Vagina (tissue), 2 donors: ENCODE results near the gene KCNN4. TPM values are rescaled to one million over a fixed set of nuclear protein-coding genes. Genes with fewer than 3 reads are reported as not detected.
"Not testable (repeated sequence)": the region's sequence is repeated elsewhere in the genome, so short reads cannot be mapped to it uniquely, and the experiment has no call there.

ENCODE experiments used
- DNase-seq, 2 donors: peaks; one replicate each; pipeline ENCODE4 v3.0.0-alpha.2; 2017; ENCODE audit errors: extremely low spot score in 2 of 2
- H3K27ac ChIP-seq: fragments of 200-600 bp; sonication (generic); one replicate; pipeline ENCODE4 v1.5.1; 2019
- H3K27me3 ChIP-seq: fragments of 200-600 bp; sonication (generic); one replicate; pipeline ENCODE4 v1.5.1; 2019
- H3K36me3 ChIP-seq, 2 donors: fragments of 200-600 bp; sonication (generic); one replicate each; pipeline ENCODE4 v1.5.1; 2017 to 2019
- H3K4me1 ChIP-seq: fragments of 200-600 bp; sonication (generic); one replicate; pipeline ENCODE4 v1.5.1; 2019
- H3K4me3 ChIP-seq, 2 donors: fragments of 200-600 bp; sonication (generic); 1 replicate in 1 of 2; 2 replicates in 1 of 2; pipeline ENCODE4 v1.5.1; 2016 to 2019
- H3K9me3 ChIP-seq: fragments of 200-600 bp; sonication (generic); one replicate; pipeline ENCODE4 v1.5.1; 2019
- POLR2A ChIP-seq, 2 donors: fragments of 450-650 bp; IDR thresholded peaks; one replicate each; pipeline ENCODE4 v1.6.1; 2017; ENCODE audit warnings: antibody characterized with exemption in 2 of 2, mild to moderate bottlenecking in 2 of 2, moderate library complexity in 2 of 2
- POLR2AphosphoS5 ChIP-seq, 2 donors: sonication (generic); formaldehyde crosslinking; IDR thresholded peaks; one replicate each; pipeline ENCODE4 v1.9.0; 2017; ENCODE audit warnings: antibody characterized with exemption in 2 of 2, mild to moderate bottlenecking in 2 of 2, low read depth in 1 of 2; ENCODE audit not compliant: insufficient read depth in 1 of 2
- intact Hi-C: fragments of 100-400 bp; cut with DNase I; formaldehyde crosslinking; loops from one replicate; pipeline ENCODE4 v1.15.1; 2023
- total RNA-seq: library from RNA; depleted of rRNA; stranded (reverse); fragments of >200 nt; gene quantifications from one replicate; pipeline ENCODE4 v1.2.3, GENCODE V29; 2016
- TF ChIP-seq, protein P1 (sequence below), 3 experiments: fragments of 450-650 bp in 2 of 3; fragments of 200-600 bp in 1 of 3; sonication (generic) in 1 of 3; IDR thresholded peaks; one replicate each; pipeline ENCODE4 v1.5.1; 2017 to 2019; ENCODE audit warnings: antibody characterized with exemption in 3 of 3, mild to moderate bottlenecking in 2 of 3, moderate library complexity in 2 of 3

KCNN4 gene
- total RNA-seq, 1 donor from 2014 or later = 16.2 TPM

DNA sequence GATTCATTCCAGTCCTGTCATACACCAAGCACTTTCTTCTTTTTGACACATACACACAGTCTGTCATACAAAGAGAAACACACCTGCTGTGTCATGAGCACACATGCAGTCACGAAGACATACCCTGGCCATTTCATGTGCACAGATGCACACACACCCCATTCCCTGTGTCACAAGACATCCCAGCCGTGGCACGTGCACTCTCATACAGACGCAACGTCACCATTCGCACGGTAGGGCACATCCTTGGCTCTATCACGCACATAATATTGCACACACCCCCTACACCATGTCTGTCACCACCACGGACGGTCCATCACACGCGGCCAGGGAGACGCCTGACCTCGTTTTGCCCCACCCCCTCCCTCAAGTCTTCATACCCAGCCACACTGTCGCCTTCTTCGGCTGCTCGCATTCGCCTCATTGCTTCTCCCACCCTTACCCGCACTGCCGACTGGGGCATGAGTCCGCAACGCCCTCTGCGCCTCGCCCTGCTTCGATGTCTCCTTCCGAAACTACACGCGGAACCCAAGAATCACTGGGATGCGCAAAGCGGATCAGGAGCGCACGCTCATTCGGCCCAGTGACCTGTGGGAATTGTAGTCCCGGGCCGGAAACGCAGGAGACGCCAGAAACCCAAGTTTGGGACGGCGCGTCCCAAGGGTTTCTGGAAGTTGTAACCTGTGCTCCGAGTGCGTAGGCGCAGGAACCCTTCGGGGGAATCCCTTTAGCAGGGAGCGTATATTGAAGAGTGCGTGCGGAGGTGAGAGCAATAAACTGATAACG is 39.5 kb upstream of the KCNN4 start:
- Histone ChIP-seq H3K4me3 (peak overlapping the region; percentile 28 to 48), H3K36me3 (no peaks in the 10 kb centered on the region), H3K27me3 (no peaks in the 10 kb centered on the region), H3K9me3 (no peaks in the 10 kb centered on the region), H3K4me1 (peaks cover 7% of the 10 kb centered on the region), H3K27ac (no peak overlapping the region)
- DNase-seq = no peak
- TF ChIP-seq POLR2A (IDR thresholded peaks at IDR 0.05) (no peak), POLR2AphosphoS5 (IDR thresholded peaks at IDR 0.05; ENCODE audit: insufficient read depth in 1 of 2, low read depth in 1 of 2) (no peak)
- TF ChIP-seq, protein P1, sequence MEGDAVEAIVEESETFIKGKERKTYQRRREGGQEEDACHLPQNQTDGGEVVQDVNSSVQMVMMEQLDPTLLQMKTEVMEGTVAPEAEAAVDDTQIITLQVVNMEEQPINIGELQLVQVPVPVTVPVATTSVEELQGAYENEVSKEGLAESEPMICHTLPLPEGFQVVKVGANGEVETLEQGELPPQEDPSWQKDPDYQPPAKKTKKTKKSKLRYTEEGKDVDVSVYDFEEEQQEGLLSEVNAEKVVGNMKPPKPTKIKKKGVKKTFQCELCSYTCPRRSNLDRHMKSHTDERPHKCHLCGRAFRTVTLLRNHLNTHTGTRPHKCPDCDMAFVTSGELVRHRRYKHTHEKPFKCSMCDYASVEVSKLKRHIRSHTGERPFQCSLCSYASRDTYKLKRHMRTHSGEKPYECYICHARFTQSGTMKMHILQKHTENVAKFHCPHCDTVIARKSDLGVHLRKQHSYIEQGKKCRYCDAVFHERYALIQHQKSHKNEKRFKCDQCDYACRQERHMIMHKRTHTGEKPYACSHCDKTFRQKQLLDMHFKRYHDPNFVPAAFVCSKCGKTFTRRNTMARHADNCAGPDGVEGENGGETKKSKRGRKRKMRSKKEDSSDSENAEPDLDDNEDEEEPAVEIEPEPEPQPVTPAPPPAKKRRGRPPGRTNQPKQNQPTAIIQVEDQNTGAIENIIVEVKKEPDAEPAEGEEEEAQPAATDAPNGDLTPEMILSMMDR (IDR thresholded peaks at IDR 0.05) = no peak
- intact Hi-C loops = loop anchor here (10.0 kb wide), 1 partner anchor 115 kb away; the partner anchor contains the start of gene ZNF45

DNA sequence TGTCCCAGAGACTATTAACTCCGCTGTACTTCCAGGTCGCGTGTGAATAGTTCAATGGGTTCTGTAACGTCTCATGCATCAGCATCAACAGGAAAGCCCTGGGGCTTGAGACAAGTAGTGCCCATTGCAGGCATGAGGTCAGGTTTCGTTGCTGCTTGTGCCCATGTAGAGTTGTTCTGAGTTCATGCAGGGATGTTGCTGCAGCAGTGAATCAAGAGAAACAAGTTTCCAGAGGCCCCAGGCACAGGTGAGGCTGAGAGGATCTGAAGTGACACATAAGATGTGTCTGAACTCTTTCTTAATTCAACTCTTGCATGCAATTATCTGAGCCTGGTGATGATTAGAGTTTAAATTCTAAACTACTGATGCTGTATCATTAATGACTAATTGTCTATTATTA is 37.7 kb upstream of the KCNN4 start:
- Histone ChIP-seq H3K36me3 (no peaks in the 10 kb centered on the region), H3K4me3 (no peak overlapping the region), H3K4me1 (peaks cover 7% of the 10 kb centered on the region), H3K9me3 (no peaks in the 10 kb centered on the region), H3K27me3 (no peaks in the 10 kb centered on the region), H3K27ac (no peak overlapping the region)
- TF ChIP-seq POLR2A (IDR thresholded peaks at IDR 0.05) (no peak), POLR2AphosphoS5 (IDR thresholded peaks at IDR 0.05; ENCODE audit: insufficient read depth in 1 of 2, low read depth in 1 of 2) (no peak)
- TF ChIP-seq, protein P1 (IDR thresholded peaks at IDR 0.05) = no peak
- no peak for DNase-seq
- intact Hi-C loops = no loop called here

DNA sequence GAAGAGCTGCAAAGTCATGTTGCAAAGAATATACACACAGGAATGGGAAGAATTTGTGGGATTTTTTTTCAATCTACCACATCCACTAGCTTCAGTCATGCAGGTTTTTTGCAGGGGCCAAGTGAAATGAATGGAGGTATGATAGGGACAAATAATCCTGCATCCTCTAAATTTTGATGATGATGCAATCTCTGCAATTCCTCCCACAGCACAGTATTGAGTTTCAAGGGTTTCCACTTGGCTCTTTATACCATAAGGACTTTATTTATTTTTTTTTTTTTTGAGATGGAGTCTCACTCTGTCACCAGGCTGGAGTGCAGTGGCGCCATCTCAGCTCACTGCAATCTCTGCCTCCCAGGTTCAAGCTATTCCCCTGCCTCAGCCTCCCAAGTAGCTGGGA is 36.7 kb upstream of the KCNN4 start:
- H3K4me1 ChIP-seq, H3K36me3 ChIP-seq, H3K27me3 ChIP-seq, DNase-seq, H3K4me3 ChIP-seq, H3K27ac ChIP-seq, H3K9me3 ChIP-seq, intact Hi-C loops: not testable (repeated sequence)

DNA sequence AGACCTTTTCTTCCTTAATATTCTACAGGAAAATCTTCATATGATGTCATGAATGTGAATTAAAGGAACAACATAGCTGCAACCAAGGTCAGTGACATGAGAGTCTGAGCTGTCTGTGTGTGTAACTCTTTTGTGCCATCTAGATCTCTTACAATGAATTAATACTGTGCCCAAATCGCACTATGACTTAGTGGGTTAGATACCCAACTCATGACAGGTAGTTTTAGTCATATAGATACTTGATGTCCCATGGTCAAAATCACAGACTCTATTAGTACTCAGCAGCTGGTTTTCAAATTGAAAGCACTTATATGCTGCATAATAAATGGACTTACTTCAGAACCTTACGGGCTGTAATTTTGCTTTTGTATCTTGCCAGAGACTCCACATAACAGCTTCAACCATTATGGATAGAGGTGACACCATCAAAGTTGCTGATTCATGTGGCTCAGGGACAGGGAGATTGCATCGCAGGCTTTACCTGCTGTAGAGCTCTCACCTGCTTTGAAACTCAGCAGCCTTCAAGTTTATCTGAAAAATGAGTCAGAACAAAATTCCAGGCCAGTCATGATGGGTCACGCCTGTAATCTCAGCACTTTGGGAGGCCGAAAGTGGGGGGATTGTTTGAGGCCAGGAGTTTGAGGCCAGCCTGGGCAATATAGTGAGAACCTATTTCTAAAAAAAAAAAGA is 34.0 kb upstream of the KCNN4 start:
- no peak overlapping the region for H3K27ac ChIP-seq
- intact Hi-C loops = no loop called here
- H3K9me3 ChIP-seq = no peaks in the 10 kb centered on the region
- TF ChIP-seq POLR2AphosphoS5 (IDR thresholded peaks at IDR 0.05; ENCODE audit: insufficient read depth in 1 of 2, low read depth in 1 of 2) (no peak), POLR2A (IDR thresholded peaks at IDR 0.05) (no peak)
- TF ChIP-seq, protein P1 (IDR thresholded peaks at IDR 0.05) = no peak
- no peaks in the 10 kb centered on the region for H3K36me3 ChIP-seq
- no peak for DNase-seq
- H3K27me3 ChIP-seq = no peaks in the 10 kb centered on the region
- H3K4me3 ChIP-seq = no peak overlapping the region
- no peaks in the 10 kb centered on the region for H3K4me1 ChIP-seq

DNA sequence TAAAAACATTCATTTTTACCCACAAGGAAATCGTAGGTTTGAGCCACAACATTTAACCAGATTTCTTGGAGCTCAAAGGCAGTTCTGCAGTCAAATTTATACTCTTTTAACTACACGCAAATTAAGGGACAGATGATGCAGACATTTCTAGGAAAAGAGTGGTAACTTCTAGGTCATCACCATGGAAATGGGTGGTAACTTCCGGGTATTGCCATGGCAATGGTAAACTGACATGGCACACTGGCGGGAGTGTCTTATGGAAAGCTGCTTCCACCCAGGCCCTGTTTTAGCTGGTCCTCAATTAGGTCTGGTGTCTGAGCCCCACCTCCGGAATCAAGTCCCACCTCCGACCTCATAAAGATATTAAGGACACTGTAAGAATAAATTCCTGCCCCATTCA is 31.9 kb upstream of the KCNN4 start:
- intact Hi-C loops = no loop called here
- H3K9me3 ChIP-seq = no peaks in the 10 kb centered on the region
- TF ChIP-seq, protein P1 (IDR thresholded peaks at IDR 0.05) = no peak
- TF ChIP-seq POLR2A (IDR thresholded peaks at IDR 0.05) (no peak), POLR2AphosphoS5 (IDR thresholded peaks at IDR 0.05; ENCODE audit: insufficient read depth in 1 of 2, low read depth in 1 of 2) (no peak)

More for the DNA sequence above, 31.9 kb upstream of the KCNN4 start:
- H3K27ac ChIP-seq = no peak overlapping the region
- H3K4me1 ChIP-seq = no peaks in the 10 kb centered on the region
- no peaks in the 10 kb centered on the region for H3K27me3 ChIP-seq
- no peaks in the 10 kb centered on the region for H3K36me3 ChIP-seq
- no peak overlapping the region for H3K4me3 ChIP-seq
- no peak for DNase-seq
